NCI-H2107 (cell line): Measurements from ENCODE around the gene NGEF.

Source experiments
- DNase-seq: peaks from one replicate; lab custom pipeline; 2025; lab: John Stamatoyannopoulos, UW

The NGEF gene

GRCh38 chr2:232838406-232838874, 174.6 kb downstream of the NGEF start:
- DNase-seq = no peak

- no peak for DNase-seq
These were observed 176.1 kb downstream of the NGEF start for GRCh38 chr2:232836934-232837333.

GRCh38 chr2:232835687-232836208, 177.3 kb downstream of the NGEF start:
- DNase-seq = no peak

GRCh38 chr2:232833830-232834229, 179.2 kb downstream of the NGEF start:
- no peak for DNase-seq

- DNase-seq = no peak
These were observed 181.6 kb downstream of the NGEF start for GRCh38 chr2:232831496-232831895.

GRCh38 chr2:232829988-232830387, 183.1 kb downstream of the NGEF start:
- DNase-seq = no peak
